GM12878 (cell line): ENCODE results near the gene KRTAP4-5. TPM values are rescaled to one million over a fixed set of nuclear protein-coding genes. Genes with fewer than 3 reads are reported as not detected.

ENCODE experiments used
- ATAC-seq: fragments of 200-7000 bp; cut with Tn5 transposase; 3 replicates; pipeline ENCODE4 v1.9.1; 2020; ENCODE audit warnings: mild to moderate bottlenecking, moderate library complexity
- BruUV-seq: library from RNA; stranded (reverse); fragments of 400-500 nt; replicated peaks from 2 replicates; lab custom pipeline; 2021; lab: Mats Ljungman, UMichigan
- CTCF ChIA-PET: fragments of 300-600 bp; sonication (Branson Sonifier 250); formaldehyde crosslinking; extraction: SDS; loops from one replicate; lab custom pipeline; 2021; ENCODE audit warnings: inconsistent platforms; lab: Yijun Ruan, JAX
- POLR2A ChIA-PET: fragments of 350-600 bp; formaldehyde crosslinking; extraction: SDS; loops from one replicate; lab custom pipeline; 2021; ENCODE audit warnings: inconsistent platforms; lab: Charles Lee
- RAD21 ChIA-PET: fragments of 300-600 bp; sonication (Branson Sonifier 250); formaldehyde crosslinking; loops from one replicate; lab custom pipeline; 2023; ENCODE audit warnings: antibody characterized with exemption; ENCODE audit not compliant: unreplicated experiment; lab: Charles Lee
- SMC1A ChIA-PET: fragments of 300-600 bp; sonication (Branson Sonifier 250); formaldehyde crosslinking; loops from one replicate; lab custom pipeline; 2023; ENCODE audit not compliant: unreplicated experiment, uncharacterized antibody; lab: Charles Lee
- DNase-seq: peaks from one replicate; pipeline ENCODE4 v3.0.0-alpha.2; 2011; ENCODE audit warnings: low read depth, low spot score
- FAIRE-seq: peaks from 3 replicates; lab custom pipeline; 2011; peaks lifted over from hg19 to GRCh38; lab: Jason Lieb, UNC
- H2AFZ ChIP-seq: 2 replicates; pipeline ENCODE4 v1.6.0; 2011; ENCODE audit warnings: low read depth, low read length, control low read depth; ENCODE audit not compliant: control insufficient read depth
- H3K27ac ChIP-seq: 2 replicates; pipeline ENCODE4 v1.5.1; 2011; ENCODE audit warnings: control low read depth; ENCODE audit not compliant: control insufficient read depth, insufficient read depth
- H3K27me3 ChIP-seq, 2 experiments: replicated peaks in 1 of 2; 2 replicates each; pipeline versions ENCODE4 v1.6.0 to v1.6.1; 2011; ENCODE audit warnings: low read length in 1 of 2; ENCODE audit not compliant: control insufficient read depth in 2 of 2, insufficient read depth in 2 of 2
- H3K36me3 ChIP-seq, 2 experiments: 2 replicates each; pipeline ENCODE4 v1.5.1; 2011; ENCODE audit warnings: low read length in 1 of 2; ENCODE audit not compliant: control insufficient read depth in 2 of 2, insufficient read depth in 2 of 2
- H3K4me1 ChIP-seq: 2 replicates; pipeline ENCODE4 v1.6.1; 2011; ENCODE audit warnings: mild to moderate bottlenecking, low read length, moderate library complexity, mixed read lengths; ENCODE audit not compliant: control insufficient read depth, insufficient read depth
- H3K4me2 ChIP-seq: 2 replicates; pipeline ENCODE4 v1.6.0; 2011; ENCODE audit warnings: control low read depth; ENCODE audit not compliant: control insufficient read depth, insufficient read depth
- H3K4me3 ChIP-seq: fragments of 200-600 bp; sonication (generic); 2 replicates; pipeline ENCODE4 v1.5.1; 2016
- H3K79me2 ChIP-seq: 2 replicates; pipeline ENCODE4 v1.6.0; 2011; ENCODE audit warnings: low read length; ENCODE audit not compliant: control insufficient read depth, insufficient read depth
- H3K9ac ChIP-seq: 2 replicates; pipeline ENCODE4 v1.8.0; 2011; ENCODE audit warnings: low read length, control low read depth, mixed read lengths; ENCODE audit not compliant: control insufficient read depth, insufficient read depth
- H3K9me3 ChIP-seq: replicated peaks from 3 replicates; pipeline ENCODE4 v1.5.1; 2011; ENCODE audit warnings: mild to moderate bottlenecking, low read length; ENCODE audit not compliant: control insufficient read depth, insufficient read depth
- H4K20me1 ChIP-seq: 2 replicates; pipeline ENCODE4 v1.6.0; 2011; ENCODE audit not compliant: control insufficient read depth, insufficient read depth
- BACH1 ChIP-seq: fragments of 450-650 bp; IDR thresholded peaks from 2 replicates; pipeline ENCODE4 v1.6.1; 2017; ENCODE audit warnings: mild to moderate bottlenecking, borderline replicate concordance
- BCLAF1 ChIP-seq: fragments of 450-650 bp; IDR thresholded peaks from 2 replicates; pipeline ENCODE4 v1.6.1; 2017; ENCODE audit warnings: antibody characterized with exemption, mild to moderate bottlenecking, moderate library complexity
- CHD2 ChIP-seq: IDR thresholded peaks from 2 replicates; pipeline ENCODE4 v1.6.1; 2011; ENCODE audit warnings: low read depth, low read length, improper control_type of control experiment, borderline replicate concordance
- JUNB ChIP-seq: IDR thresholded peaks from 2 replicates; pipeline ENCODE4 v1.6.1; 2016; ENCODE audit warnings: antibody characterized with exemption, mild to moderate bottlenecking
- RB1 ChIP-seq: fragments of 450-650 bp; formaldehyde crosslinking; IDR thresholded peaks from 2 replicates; pipeline ENCODE4 v1.6.1; 2017; ENCODE audit warnings: mild to moderate bottlenecking, borderline replicate concordance
- RCOR1 ChIP-seq: conservative IDR thresholded peaks from 2 replicates; pipeline ENCODE4 v1.6.1; 2012; ENCODE audit warnings: low read depth, low read length, improper control_type of control experiment
- SPI1 ChIP-seq: IDR thresholded peaks from 2 replicates; pipeline ENCODE4 v1.6.1; 2011; ENCODE audit warnings: low read depth, mild to moderate bottlenecking, low read length, moderate library complexity, borderline replicate concordance; ENCODE audit not compliant: insufficient read depth
- ZBTB33 ChIP-seq: fragments of 450-650 bp; IDR thresholded peaks from 2 replicates; pipeline ENCODE4 v1.6.1; 2017; ENCODE audit warnings: mild to moderate bottlenecking
- WGBS: methylation state at CpG from one replicate; pipeline ENCODE4 v1.1.6; 2016; ENCODE audit warnings: low lambda C conversion rate; ENCODE audit not compliant: insufficient replicate concordance, insufficient coverage; ENCODE audit errors: missing lambda C conversion rate; 5-methylcytosine and 5-hydroxymethylcytosine counted together
- in situ Hi-C: fragments of 300-500 bp; cut with MboI; formaldehyde crosslinking; loops from 9 replicates; pipeline ENCODE4 v1.14.3; 2018; ENCODE audit warnings: mixed read lengths
- intact Hi-C: fragments of 100-400 bp; cut with micrococcal nuclease; formaldehyde crosslinking; loops from one replicate; pipeline ENCODE4 v1.14.2; 2022; ENCODE audit not compliant: unreplicated experiment
- polyA plus RNA-seq, 11 experiments: library from polyadenylated mRNA; depleted of rRNA in 4 of 11; unstranded in 6 of 11; stranded (reverse) in 5 of 11; fragments of >200 nt; fragmentation: Nextera tagmentation in 4 of 11; fragmentation: Illumina TruSeq in 1 of 11; extraction: Ambion mirVana in 4 of 11; extraction: Trizol in 1 of 11; gene quantifications; 1 replicate in 1 of 11; 2 replicates in 10 of 11; pipeline versions ENCODE4 v1.2.1 to v1.2.3, GENCODE V29; 2011 to 2016; ENCODE audit warnings: inconsistent platforms in 2 of 11, missing spikeins in 2 of 11, low read depth in 1 of 11
- total RNA-seq, 4 experiments: library from RNA; depleted of rRNA in 3 of 4; stranded (reverse); fragments of >200 nt in 3 of 4; fragmentation: Illumina TruSeq in 1 of 4; extraction: Trizol in 1 of 4; gene quantifications; 2 replicates each; pipeline versions ENCODE4 v1.2.1 to v1.2.3, GENCODE V29; 2013 to 2021

The KRTAP4-5 gene
- total and polyA plus RNA-seq, 10 of the 15 experiments (the other 5 are each of a cell fraction or from before 2014, with no cell fraction given): not detected

- Histone ChIP-seq H3K9me3 (no peaks in the 10 kb centered on the region), H3K27ac (no peak overlapping the region), H3K4me2 (no peak overlapping the region), H3K79me2 (no peaks in the 10 kb centered on the region), H3K9ac (no peak overlapping the region), H4K20me1 (no peaks in the 10 kb centered on the region), H3K27me3 (no peaks in the 10 kb centered on the region), H3K4me1 (no peaks in the 10 kb centered on the region), H3K4me3 (no peak overlapping the region), H2AFZ (no peak overlapping the region), H3K36me3 (no peaks in the 10 kb centered on the region)
- BruUV-seq: no TSS peak
- DNase-seq (no peak), ATAC-seq (no peak), FAIRE-seq (no peak)
- 2% methylated on average over 5 of the region's 5 CpGs for WGBS
- ChIA-PET POLR2A (no interaction called here), SMC1A (no interaction called here), RAD21 (no interaction called here), CTCF (interaction anchor here (0.6 kb wide), 1 partner anchor 316 kb away, joined by 5 read pairs; no protein-coding TSS in a partner anchor)
- TF ChIP-seq ZBTB33 (no peak), SPI1 (0 out of 2 replicates have a peak, but pooled peaks have one; percentile 6)
- in situ Hi-C loops (no loop called here), intact Hi-C loops (no loop called here)
Observed at GRCh38 chr17:41116297-41116696, 33.3 kb downstream of the KRTAP4-5 start.

- Histone ChIP-seq H3K36me3 (no peaks in the 10 kb centered on the region), H3K27ac (no peak overlapping the region), H3K4me1 (no peaks in the 10 kb centered on the region), H3K79me2 (no peaks in the 10 kb centered on the region), H2AFZ (no peak overlapping the region), H3K9me3 (no peaks in the 10 kb centered on the region), H4K20me1 (no peaks in the 10 kb centered on the region), H3K27me3 (no peaks in the 10 kb centered on the region), H3K9ac (no peak overlapping the region), H3K4me2 (no peak overlapping the region), H3K4me3 (no peak overlapping the region)
- ChIA-PET POLR2A (no interaction called here), RAD21 (no interaction called here), CTCF (no interaction called here), SMC1A (no interaction called here)
- FAIRE-seq: no peak
- in situ Hi-C loops (no loop called here), intact Hi-C loops (no loop called here)
- no peak for DNase-seq
- BruUV-seq: no TSS peak
- no peak for ATAC-seq
- WGBS: 24% methylated on average over 2 of the region's 2 CpGs
- TF ChIP-seq JUNB (no peak), BCLAF1 (no peak), CHD2 (no peak), RB1 (no peak), RCOR1 (no peak), BACH1 (no peak)
Observed at GRCh38 chr17:41111151-41111885, 38.3 kb downstream of the KRTAP4-5 start.
